Measurements from ENCODE around the gene CHP1. TPM values are rescaled to one million over a fixed set of nuclear protein-coding genes. Genes with fewer than 3 reads are reported as not detected.

Gene CHP1
- total RNA-seq, 2 donors from 2014 or later, result 165 to 247 TPM

DNA sequence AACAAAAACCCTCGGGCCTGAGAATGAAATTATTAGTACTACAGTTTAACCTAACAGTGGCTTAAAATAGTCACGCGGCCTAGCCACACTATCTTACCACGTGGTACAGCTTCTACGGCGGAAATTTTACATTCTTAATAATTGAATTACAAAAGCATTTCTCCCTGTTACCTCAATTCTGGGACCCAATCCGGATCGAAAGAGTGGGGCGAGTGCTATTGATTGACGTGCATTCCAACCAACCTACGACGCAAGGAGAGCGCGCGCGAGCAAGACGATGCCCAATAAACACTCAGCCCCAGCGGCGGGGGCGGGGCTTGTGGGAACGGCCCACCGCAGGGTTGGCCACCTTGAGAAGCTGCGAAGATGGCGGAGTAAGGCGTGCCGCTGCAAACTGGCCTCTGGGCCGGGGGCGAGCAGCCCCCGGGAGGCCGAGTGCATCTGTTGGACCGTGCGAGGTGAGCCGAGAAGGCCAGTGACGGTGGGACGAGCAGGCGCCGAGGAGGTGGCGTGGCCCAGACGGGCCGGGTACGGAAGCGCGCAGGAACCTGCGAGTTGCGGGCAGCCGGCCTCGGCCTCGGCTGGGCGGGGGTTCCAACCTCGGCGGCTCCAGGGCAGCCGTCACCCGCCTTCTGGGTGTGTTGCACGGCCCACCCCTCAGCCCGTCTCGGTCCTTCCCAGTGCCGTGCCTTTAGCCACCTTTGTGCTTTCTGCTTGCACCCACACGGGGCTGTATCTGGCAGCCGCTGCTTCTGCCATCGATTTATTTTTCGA lies 52.8 kb downstream of the CHP1 start:
- peaks cover 0 to 46% of the 10 kb centered on the region in 2 donors for H3K4me1 ChIP-seq
- peak; percentile 99 for DNase-seq (ENCODE audit: low spot score)
- peak overlapping the region; percentile 94 to 99 for H3K4me3 ChIP-seq
- TF ChIP-seq, protein P1, sequence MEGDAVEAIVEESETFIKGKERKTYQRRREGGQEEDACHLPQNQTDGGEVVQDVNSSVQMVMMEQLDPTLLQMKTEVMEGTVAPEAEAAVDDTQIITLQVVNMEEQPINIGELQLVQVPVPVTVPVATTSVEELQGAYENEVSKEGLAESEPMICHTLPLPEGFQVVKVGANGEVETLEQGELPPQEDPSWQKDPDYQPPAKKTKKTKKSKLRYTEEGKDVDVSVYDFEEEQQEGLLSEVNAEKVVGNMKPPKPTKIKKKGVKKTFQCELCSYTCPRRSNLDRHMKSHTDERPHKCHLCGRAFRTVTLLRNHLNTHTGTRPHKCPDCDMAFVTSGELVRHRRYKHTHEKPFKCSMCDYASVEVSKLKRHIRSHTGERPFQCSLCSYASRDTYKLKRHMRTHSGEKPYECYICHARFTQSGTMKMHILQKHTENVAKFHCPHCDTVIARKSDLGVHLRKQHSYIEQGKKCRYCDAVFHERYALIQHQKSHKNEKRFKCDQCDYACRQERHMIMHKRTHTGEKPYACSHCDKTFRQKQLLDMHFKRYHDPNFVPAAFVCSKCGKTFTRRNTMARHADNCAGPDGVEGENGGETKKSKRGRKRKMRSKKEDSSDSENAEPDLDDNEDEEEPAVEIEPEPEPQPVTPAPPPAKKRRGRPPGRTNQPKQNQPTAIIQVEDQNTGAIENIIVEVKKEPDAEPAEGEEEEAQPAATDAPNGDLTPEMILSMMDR (IDR thresholded peaks at IDR 0.05), result no peak
- peak overlapping the region; percentile 97 to 98 for H3K27ac ChIP-seq
- no peaks in the 10 kb centered on the region for H3K27me3 ChIP-seq
- H3K36me3 ChIP-seq, result peaks cover 47% of the 10 kb centered on the region
- H3K9me3 ChIP-seq, result no peaks in the 10 kb centered on the region

DNA sequence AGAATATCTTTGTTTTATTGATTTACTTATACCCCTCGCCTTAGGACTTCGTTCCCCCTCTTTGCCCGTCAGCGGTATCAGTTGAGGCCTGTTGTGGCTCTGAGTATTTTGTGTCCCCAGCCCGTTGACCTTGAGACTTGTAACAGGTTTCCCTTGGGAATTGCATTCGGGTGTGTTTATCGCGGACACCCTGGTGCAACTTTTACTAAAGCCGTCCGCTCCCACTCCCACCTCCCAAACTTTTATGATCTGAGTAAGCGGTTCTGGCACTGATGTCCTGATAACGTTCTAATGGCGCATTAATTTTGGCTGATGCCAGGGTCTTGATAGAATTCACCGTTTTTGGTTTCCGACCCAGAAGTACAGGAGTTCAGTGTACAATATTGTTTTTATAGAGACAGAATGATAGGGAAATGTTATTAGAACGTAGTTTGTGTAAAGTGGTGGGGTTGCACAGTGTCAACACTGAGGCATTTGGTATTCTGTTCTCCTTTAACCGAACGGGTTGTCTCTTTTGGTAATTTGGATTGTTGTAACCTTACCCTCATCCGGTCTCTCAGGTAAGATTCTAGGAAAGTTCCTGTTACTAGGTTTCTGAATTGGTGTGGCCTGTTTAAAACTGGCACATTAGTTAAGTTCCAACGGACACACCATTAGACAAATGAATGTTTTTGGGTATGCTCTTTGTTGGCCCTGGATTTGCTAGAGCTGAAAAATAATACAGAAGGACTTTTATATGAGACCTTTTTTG lies 53.5 kb downstream of the CHP1 start:
- no peaks in the 10 kb centered on the region for H3K9me3 ChIP-seq
- no peaks in the 10 kb centered on the region for H3K27me3 ChIP-seq
- peak overlapping the region; percentile 94 to 99 for H3K4me3 ChIP-seq
- H3K4me1 ChIP-seq, result peaks cover 0 to 51% of the 10 kb centered on the region in 2 donors
- H3K36me3 ChIP-seq, result peaks cover 45% of the 10 kb centered on the region
- DNase-seq (ENCODE audit: low spot score), result no peak
- H3K27ac ChIP-seq, result peak overlapping the region; percentile 97 to 98
- TF ChIP-seq, protein P1 (IDR thresholded peaks at IDR 0.05), result no peak

DNA sequence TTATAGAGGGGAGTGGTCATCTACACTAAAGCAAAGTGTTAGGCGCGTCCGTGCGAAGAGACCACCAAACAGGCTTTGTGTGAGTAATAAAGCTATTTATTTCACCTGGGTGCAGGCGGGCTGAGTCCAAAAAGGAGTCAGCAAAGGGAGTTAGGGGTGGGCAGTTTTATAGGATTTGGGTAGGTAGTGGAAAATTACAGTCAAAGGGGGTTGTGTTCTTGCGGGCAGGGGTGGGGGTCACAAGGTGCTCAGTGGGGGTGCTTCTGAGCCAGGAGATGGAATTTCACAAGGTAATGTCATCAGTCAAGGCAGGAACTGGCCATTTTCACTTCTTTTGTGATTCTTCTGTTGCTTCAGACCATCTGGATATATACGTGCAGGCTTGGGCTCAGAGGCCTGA lies 54.2 kb downstream of the CHP1 start:
- TF ChIP-seq, protein P1 (IDR thresholded peaks at IDR 0.05), result no peak
- no peak for DNase-seq (ENCODE audit: low spot score)
- Histone ChIP-seq H3K27ac (peak overlapping the region; percentile 97 to 98), H3K4me3 (peak overlapping the region; percentile 94 to 99), H3K4me1 (peaks cover 0 to 51% of the 10 kb centered on the region in 2 donors), H3K9me3 (no peaks in the 10 kb centered on the region), H3K36me3 (peaks cover 43% of the 10 kb centered on the region), H3K27me3 (no peaks in the 10 kb centered on the region)

DNA sequence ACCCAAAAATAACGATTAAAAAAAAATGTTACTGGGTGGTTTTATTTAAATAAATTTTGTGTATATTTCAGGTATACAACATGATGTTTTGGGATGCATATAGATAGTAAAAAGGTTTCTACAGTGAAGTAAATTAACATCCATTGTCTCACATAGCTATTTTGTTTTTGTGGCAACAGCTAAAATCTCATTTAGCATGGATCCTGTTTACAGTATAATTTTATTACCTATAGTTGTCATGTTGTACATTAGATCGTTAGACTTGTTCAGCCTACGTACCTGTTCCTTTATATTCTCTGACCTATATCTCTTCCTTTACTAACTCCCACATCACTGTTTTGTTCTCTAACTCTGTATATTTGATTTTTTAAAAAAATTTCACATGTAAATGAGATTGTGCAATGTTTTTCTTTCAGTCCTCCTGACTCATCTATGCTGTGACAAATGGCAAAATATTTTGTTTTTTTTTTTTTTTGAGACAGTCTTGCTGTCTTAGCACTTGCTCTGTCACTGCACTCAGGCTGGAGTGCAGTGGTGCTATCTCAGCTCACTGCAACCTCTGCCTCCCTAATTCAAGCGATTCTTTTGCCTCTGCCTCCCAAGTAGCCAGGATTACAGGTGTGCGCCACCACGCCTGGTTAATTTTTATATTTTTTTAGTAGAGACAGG lies 55.7 kb downstream of the CHP1 start:
- H3K36me3 ChIP-seq, result peaks cover 52% of the 10 kb centered on the region
- H3K9me3 ChIP-seq, result no peaks in the 10 kb centered on the region
- no peak for DNase-seq (ENCODE audit: low spot score)
- no peak overlapping the region for H3K27ac ChIP-seq
- TF ChIP-seq, protein P1 (IDR thresholded peaks at IDR 0.05), result no peak
- H3K4me1 ChIP-seq, result peaks cover 0 to 51% of the 10 kb centered on the region in 2 donors
- H3K4me3 ChIP-seq, result no peak overlapping the region
- no peaks in the 10 kb centered on the region for H3K27me3 ChIP-seq

DNA sequence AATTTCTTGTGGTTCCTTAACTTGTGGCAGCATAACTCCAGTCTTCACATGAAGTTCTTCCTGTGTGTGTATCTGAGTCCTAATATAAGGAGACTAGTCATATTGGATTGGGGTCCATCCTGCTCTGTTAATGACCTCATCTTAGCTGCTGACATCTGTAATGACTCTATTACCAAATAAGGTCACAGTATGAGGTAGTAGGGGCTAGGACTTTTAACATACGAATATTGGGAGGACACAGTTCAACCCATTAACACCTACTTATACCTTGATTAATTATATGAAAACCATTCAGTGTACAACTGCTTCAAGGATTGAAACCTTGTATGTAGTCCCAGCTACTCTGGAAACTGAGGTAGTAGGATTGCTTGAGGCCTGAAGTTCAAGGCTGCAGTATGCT lies 57.4 kb downstream of the CHP1 start:
- Histone ChIP-seq H3K27me3 (no peaks in the 10 kb centered on the region), H3K4me1 (peaks cover 0 to 45% of the 10 kb centered on the region in 2 donors), H3K4me3 (no peak overlapping the region), H3K27ac (peak overlapping the region in 1 of 2 donors; percentile 7), H3K9me3 (no peaks in the 10 kb centered on the region), H3K36me3 (peaks cover 52% of the 10 kb centered on the region)
- TF ChIP-seq, protein P1 (IDR thresholded peaks at IDR 0.05), result no peak
- no peak for DNase-seq (ENCODE audit: low spot score)
